Tibial nerve (tissue), 3 donors: Measurements from ENCODE around the gene KRT77.

Source experiments
- CTCF ChIP-seq, 5 experiments: fragments of 200-600 bp in 3 of 5; fragments of 450-650 bp in 2 of 5; sonication (generic) in 3 of 5; IDR thresholded peaks; one replicate each; pipeline ENCODE4 v1.5.1; 2016 to 2019; ENCODE audit warnings: antibody characterized with exemption in 5 of 5, mild to moderate bottlenecking in 3 of 5, moderate library complexity in 2 of 5
- POLR2A ChIP-seq, 2 donors: fragments of 450-650 bp; IDR thresholded peaks; one replicate each; pipeline ENCODE4 v1.6.1; 2017; ENCODE audit warnings: antibody characterized with exemption in 2 of 2, mild to moderate bottlenecking in 2 of 2, moderate library complexity in 2 of 2

GRCh38 chr12:52688481-52688880 lies 14.8 kb downstream of the KRT77 start:
- TF ChIP-seq CTCF (IDR thresholded peaks at IDR 0.05) (no peak), POLR2A (IDR thresholded peaks at IDR 0.05) (no peak)
